MV-4-11 (cell line): ENCODE measurements around the gene SIGLEC1.
A peak's percentile ranks its signal among the peaks of the same experiment; 100 is the strongest.

Source experiments
- DNase-seq: peaks from one replicate; lab custom pipeline; 2025; lab: John Stamatoyannopoulos, UW

The SIGLEC1 gene

DNA sequence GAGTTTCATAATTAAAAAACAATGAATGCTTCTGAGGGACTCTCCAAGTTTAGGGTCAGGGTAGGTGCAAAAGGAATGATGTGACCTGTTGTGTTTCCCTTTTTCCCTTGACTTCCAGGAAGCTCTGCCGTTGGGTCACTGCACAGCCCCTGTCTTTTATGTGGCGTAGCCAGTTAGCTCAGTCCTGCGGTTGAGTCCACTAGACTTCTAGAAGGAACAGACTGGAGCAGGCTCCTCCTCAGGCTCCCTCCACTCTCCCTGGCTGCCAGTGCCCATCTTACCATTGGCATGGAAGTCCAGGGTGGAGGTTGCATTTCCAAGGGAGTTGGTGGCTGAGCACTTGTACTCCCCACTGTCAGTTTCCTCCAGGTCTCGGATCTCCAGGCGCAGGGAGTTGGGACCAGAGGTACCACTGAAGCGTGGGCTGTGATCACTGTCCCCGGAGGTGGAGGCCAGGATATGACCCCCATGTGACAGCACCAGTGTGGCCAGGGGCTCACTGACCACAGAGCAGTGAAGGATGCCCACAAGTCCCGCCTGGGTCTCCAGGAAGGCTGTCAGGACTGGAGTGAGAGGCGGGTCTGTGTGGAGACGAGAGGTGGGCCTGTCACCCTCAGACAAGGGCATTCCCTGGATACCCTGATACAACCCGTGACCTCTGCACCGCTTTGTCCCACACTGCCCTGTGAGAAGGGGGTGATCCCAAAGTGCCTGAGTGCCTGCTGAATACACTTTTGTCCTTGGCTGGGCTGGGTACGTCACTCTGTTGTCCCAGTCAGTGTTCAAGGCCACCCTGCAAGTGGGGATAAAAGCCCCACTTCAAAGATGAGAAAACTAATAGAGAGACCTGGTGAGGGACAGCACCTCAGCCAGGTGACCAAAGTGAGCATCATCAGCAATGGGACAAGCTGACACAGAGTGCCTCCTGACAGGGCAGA lies 11.1 kb downstream of the SIGLEC1 start:
- DNase-seq: no peak

DNA sequence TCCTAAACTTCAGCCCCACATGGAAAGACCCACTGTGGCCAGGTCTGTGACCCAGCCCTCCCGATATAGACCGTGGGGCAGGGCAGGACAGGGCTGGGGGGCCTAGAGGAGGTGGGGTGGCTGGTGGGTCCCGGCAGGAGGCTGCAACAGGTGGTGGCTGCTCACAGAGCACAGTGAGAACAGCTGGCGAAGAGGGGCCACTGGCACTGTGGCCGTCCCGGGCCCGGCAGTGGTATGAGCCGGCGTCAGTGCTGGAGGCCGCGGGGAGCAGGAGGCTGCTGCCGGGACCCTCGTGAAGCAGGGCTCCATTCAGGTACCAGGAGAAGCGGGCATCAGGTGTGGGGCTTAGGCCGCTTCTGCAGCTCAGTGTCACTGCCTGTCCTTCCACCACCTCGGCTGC lies 13.4 kb downstream of the SIGLEC1 start:
- DNase-seq: no peak

DNA sequence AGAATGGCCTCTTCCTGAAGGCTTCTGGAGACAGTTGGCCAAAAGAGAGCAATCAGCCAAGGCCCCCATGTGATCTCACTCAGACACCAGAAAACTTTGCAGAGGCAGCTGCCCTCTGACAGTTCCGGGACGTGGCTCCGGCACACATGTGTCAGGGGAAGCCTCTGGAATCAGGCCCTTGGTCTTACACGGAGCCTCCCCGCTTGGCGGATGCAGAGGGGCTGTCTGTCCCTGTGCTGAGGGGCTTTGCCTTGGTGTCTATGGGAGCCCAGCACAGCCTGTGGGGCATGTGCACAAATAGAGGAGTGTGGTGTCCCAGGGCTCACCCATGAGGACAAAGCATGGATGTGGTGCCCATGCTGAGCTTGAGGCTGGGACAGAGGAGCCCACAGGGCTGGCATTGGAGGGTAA lies 13.8 kb downstream of the SIGLEC1 start:
- no peak for DNase-seq

DNA sequence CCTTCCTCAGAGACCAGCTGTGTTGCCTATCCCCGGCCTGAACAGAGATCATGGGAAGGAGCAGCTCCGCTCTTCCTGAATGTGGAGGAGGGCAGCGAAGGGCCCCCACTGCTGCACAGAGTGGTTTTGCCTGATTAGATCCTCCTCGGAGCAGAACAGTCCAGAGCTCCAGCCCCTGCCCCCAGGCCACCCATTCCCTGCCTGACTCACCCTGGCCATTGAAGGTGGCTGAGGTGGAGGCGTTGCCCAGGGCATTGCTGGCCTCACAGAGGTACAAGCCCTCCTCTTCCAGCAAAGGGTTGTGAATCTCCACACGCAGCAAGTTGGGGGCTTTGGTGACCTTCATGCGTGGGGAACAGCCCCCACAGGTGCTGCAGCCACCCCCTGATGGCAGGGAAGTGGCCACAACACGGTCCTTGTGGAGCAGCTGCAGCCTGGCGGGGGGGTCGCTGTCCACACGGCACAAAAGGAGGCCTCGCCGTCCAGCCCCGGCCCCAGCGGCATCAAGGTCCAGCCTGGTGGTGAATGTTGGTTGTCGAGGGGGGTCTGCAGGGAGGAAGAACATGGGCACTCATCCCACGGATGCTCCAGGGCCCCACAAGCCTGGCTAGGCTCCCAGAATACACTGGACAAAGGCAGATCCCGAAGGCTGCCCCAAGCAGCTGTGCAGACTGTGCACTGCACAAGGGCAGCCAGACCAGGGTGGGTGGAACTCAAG lies 14.7 kb downstream of the SIGLEC1 start:
- no peak for DNase-seq

GRCh38 chr20:3696745-3697587 lies 15.4 kb downstream of the SIGLEC1 start:
- no peak for DNase-seq

DNA sequence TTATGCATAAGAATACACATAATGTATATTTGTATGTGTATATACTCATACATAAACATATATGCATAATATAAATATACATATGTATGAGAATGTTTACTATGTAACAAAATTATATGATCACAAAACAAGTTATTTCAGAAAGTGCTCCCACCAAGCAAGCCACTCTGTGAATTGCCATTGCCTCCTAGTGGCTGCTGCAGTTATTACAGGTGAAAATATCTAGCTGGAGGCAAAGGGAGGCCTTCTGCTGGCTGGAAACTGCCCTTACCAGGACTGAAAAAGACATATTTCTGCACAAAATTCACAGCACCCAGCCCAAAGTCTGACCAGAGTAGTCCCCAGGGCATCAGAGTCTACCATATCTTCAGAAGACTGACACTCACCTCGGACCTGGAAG lies 16.2 kb downstream of the SIGLEC1 start:
- peak; percentile 7 for DNase-seq

- DNase-seq: no peak
These were observed 17.5 kb downstream of the SIGLEC1 start for GRCh38 chr20:3694864-3695263.

DNA sequence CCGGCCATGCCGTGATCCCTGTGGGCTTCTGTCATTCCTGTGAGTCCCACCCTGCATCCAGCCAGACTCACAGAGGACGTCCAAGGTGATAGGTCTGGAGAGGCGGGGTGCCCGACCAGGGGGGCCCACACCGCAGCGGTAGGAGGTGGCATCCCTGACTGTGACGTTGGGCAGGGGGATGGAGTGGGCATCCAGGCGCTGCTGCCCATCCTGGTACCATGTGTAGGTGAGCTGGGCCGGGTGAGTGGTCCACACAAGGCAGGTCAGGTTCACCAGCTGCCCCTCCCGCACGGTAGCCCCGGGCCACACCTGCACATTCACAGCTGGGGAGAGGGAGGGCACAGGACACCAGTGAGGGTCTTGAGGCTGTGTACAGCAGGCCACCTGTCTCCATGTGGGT lies 19.0 kb downstream of the SIGLEC1 start:
- DNase-seq: no peak

DNA sequence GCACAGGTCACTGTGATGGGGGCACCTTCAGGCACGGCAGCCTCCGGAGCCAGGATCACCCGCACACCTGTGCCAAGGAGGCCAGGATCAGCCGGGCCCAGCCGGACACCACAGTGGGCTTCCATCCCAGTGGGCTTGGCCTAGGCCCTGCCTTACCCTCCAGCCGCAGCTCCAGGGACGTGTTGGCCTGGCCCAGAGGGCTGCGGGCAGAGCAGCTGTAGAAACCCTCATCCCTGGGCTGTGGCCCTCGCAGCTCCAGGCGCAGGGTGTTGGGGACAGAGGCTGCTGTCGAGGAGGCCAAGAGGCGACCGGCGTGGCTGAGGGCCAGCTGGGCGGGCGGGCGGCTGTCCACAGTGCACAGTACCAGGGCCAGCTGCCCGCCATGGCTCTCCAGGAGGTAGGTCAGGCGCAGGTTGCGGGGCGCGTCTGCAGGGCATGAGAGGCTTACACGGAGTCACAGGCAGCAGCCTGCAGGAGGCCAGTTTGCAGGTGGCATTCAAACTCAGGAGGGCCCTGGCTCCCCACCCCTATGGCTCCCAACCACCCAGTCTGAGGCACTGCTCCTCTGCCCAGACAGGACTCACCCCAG lies 19.6 kb downstream of the SIGLEC1 start:
- DNase-seq: no peak

- no peak for DNase-seq
These were observed 20.5 kb downstream of the SIGLEC1 start for GRCh38 chr20:3691897-3692296.

DNA sequence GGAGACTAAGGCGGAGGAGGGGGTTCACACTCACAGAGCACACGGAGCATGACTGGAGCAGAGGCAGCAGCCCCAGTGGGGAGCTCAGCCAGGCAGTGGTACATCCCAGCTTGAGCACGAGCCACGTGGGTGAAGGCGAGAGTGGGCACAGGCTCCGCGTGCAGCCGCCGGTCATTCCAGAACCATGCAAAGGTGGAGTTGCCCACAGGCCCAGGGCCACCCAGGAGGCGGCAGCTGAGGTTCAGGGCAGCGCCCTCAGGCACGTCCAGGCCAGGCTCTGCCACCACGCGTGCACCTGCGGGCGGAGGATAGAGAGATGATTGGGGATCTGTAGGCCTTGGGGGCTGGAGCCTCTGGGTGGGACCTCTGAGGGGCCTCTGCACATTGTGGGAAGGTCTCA lies 21.1 kb downstream of the SIGLEC1 start:
- no peak for DNase-seq

GRCh38 chr20:3690413-3690812 lies 22.0 kb downstream of the SIGLEC1 start:
- DNase-seq: peak; percentile 3

- DNase-seq: no peak
These were observed 22.4 kb downstream of the SIGLEC1 start for GRCh38 chr20:3689978-3690377.

DNA sequence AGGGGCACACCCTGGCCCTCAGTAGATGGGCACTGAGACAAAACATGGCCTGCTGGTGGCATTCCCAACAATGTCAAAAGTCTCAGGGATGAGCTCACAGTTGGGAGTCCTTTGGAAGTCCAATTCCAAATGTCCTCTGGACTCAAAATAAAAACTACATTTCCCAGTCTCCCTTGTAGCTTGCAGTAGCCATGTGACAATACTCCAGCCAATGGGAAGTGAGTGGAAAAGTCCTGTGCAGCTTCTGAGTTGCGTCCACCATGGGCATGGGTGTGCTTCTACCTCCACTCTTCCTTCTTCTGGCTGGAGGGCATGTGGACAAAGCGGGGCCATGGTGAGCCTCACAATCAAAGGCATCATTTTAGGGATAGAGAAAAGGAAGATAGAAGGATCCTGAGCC lies 24.7 kb downstream of the SIGLEC1 start:
- peak; percentile 3 for DNase-seq

GRCh38 chr20:3686867-3687321 lies 25.5 kb downstream of the SIGLEC1 start:
- peak; percentile 35 for DNase-seq

DNA sequence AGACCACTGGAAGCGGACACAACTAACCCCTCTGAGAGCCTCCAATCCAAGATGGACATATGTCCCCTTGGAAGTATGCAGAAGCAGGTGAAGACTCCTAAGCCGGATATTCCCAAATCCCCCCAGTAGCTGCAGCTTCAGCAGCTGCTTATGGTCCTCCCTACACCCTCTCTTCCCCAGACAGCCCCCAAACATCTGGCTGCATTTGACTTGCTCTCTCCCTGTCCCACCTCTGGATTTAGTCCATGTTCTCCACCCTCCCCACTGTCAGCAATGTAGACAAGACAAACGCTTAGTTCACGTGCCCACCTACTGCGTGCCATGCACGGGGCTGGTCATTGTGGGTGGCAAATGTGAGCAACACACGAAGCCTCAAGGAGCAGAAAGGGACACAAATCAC lies 26.0 kb downstream of the SIGLEC1 start:
- no peak for DNase-seq

DNA sequence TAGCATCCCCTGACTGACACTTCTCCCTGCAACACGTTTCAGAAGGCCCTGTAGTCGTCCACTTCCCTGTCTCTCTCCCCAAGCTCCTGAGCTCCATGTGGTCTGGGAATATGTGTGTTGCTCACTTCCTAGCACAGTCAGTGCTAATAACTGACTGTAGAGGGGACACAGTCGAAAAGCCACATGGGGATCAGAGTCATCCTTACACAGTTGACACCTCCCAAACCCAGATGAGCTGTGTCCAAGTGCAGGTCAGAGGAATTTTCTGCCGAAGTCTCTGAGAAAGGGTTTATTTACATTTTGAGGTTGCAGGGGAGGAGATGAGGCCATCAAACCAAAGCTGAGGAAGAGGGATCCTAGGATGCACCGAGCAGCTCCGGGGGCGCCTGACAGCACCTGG lies 27.1 kb downstream of the SIGLEC1 start:
- DNase-seq: no peak

DNA sequence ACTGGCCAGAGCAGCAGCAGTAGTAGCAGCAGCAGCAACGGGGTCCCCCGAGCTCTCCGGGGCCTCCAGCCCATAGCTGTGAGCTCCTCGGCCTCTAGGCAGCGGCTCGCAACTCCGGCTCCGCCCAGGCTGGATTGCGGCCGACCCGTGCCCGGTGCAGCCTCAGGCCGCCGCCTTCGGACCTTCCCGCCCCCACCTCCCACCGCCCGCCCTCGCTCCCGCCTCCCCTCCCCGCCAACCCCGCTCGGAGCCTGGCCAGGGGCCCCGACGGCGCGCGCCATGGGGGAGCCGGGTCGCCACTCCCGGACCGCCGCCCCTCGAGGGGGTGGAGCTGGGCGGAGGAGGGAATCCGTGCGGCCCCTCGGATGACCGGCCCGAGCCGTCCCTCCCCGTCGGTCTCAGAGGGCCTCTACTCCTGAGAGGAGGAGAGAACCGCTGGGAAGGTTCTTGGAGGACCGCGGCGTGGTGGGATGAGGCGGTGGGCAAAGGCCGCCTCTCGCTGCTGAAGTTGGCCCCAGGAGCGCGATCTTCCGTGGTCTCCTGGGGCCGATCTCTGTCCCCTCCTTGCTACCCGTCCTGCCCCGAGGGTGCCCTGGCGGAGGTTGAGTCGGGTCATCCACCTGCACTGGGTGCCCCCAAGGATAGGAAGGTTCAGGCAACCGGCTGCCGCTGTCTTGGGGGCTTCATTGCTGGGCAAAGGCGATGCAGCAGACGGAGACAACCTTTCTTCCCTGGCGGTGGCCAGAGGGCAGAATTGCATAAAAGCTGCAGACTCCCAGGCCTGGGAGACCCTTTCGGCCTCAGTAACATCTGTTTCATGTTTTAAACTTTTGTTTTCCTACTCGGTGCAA lies 30.2 kb downstream of the SIGLEC1 start, which contains the start of gene ADAM33:
TSS of gene ADAM33 (minus strand) at position 80 of the 851 bp plus-strand sequence. CDS start at position 74, 6 bp downstream.
- DNase-seq: no peak

- no peak for DNase-seq
These were observed 31.0 kb downstream of the SIGLEC1 start for GRCh38 chr20:3681352-3681930.

DNA sequence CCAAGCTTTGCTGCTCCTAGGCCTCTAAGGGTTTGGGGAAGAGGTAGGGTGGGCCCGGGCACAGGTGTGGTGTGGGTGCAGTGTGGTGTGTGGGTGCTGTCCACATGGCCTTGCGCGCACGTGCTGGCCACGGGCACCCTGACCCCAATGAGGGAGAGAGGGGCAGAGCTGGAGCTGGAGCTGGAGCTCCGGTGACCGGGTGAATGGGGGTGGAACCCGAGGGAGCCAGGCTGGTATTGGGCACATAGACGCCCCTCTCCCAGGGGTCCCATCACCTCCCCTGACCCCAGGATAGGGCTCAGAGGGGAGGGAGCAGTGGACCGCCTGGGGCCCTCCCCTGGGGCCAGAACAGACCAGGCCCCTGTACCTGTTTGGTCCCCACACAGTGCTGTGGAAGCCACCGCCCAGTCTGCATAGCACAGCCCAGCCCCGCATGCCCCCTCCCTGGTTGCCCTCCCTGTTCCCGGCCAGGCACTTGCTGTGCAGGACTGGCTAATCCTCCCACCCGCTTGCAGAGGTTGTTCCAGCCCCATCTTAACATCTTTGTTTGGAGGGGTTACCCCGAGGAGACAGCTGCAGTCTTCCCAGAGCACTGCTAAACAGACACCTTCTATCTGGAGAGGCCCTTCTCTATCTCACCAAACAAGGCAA lies 31.6 kb downstream of the SIGLEC1 start:
- DNase-seq: no peak
